ENCODE measurements around the gene TMEM168.

TMEM168 gene

DNA sequence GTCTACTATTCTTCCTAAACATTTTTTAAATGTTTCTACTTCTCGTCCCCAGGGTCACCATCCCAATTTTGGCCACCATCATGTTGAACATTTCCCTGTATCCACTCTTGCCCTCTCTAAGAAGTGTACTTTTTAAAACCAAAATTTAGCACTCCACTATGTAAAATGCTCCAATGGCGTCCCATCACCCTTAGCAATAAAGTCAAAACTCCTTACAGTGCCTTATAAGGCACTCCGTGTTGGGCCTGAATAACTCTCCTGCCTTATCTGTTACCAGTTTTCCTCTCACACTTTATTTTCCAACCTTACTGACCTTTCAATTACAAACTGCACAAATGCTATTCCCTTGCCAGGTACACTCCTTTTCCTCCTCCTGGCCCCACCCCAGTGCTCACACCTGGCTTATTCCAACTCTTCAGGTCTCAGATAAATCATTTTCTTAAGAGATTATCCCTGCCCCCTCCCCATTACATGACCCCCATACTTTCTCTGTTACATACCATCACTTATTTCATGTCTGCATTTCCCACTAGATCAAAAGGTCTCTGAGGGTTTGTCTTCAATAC lies 1.3 kb downstream of the TMEM168 start:
- peak overlapping the region; percentile 48 to 95 for H3K4me3 ChIP-seq (ENCODE audit: low read depth in 1 of 2, low read length in 2 of 2)
- peaks cover 6% of the 10 kb centered on the region for H3K79me2 ChIP-seq (ENCODE audit: insufficient read depth, low read length)
- H3K4me2 ChIP-seq (ENCODE audit: insufficient read depth, low read length) = peak overlapping the region; percentile 66
- H4K20me1 ChIP-seq (ENCODE audit: insufficient read depth, low read length) = no peaks in the 10 kb centered on the region
- H3K9me3 ChIP-seq (ENCODE audit: insufficient read depth, low read length, severe bottlenecking) = no peaks in the 10 kb centered on the region
- DNase-seq = no peak
- peaks cover 24% of the 10 kb centered on the region for H3K4me1 ChIP-seq (ENCODE audit: insufficient read depth, low read length)
- peak overlapping the region; percentile 74 for H3K9ac ChIP-seq (ENCODE audit: low read depth, low read length)
- H3K27me3 ChIP-seq (ENCODE audit: insufficient read depth, low read length, poor library complexity) = peaks cover 13% of the 10 kb centered on the region
- H3K27ac ChIP-seq (ENCODE audit: low read length) = no peak overlapping the region
- TF ChIP-seq EZH2 (IDR thresholded peaks at IDR 0.05; ENCODE audit: borderline replicate concordance, low read depth, low read length, severe bottlenecking) (no peak), CTCF (IDR thresholded peaks at IDR 0.05; ENCODE audit: borderline replicate concordance, extremely low read depth, low read length, poor library complexity, severe bottlenecking) (no peak)
- peaks cover 4% of the 10 kb centered on the region; the same call in 1 of the 2 replicates for H3K36me3 ChIP-seq (ENCODE audit: insufficient read depth, low read length)
- H2AFZ ChIP-seq (ENCODE audit: low read depth, low read length) = peak overlapping the region; percentile 100; the same call in 1 of the 2 replicates
- no peak for ATAC-seq (ENCODE audit: insufficient read depth, low read depth)

DNA sequence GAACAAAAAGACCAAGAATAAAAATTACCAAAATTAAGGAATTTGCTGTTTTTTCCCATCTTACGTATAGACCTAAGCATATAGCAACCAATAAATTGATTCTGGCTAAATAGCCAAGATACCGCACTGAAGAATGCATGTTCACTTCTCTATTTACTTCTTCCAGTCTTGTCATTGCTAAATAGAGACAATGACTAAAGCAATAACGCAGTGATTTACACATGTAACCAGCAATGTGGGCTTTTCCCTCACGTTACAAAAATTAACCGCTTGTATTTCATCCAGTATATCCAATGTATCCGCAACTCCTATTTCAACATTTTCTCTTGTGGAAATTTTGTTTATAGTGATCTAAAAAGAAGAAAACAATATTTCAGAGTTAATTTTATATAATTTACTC lies 5.6 kb downstream of the TMEM168 start:
- no peak overlapping the region for H3K27ac ChIP-seq (ENCODE audit: low read length)
- DNase-seq (no peak), ATAC-seq (ENCODE audit: insufficient read depth, low read depth) (no peak)
- no peaks in the 10 kb centered on the region for H3K9me3 ChIP-seq (ENCODE audit: insufficient read depth, low read length, severe bottlenecking)
- 0 out of 2 replicates have a peak, but pooled peaks cover 4% of the 10 kb centered on the region for H3K36me3 ChIP-seq (ENCODE audit: insufficient read depth, low read length)
- H3K4me3 ChIP-seq (ENCODE audit: low read depth in 1 of 2, low read length in 2 of 2) = no peak overlapping the region
- TF ChIP-seq CTCF (IDR thresholded peaks at IDR 0.05; ENCODE audit: borderline replicate concordance, extremely low read depth, low read length, poor library complexity, severe bottlenecking) (no peak), EZH2 (IDR thresholded peaks at IDR 0.05; ENCODE audit: borderline replicate concordance, low read depth, low read length, severe bottlenecking) (no peak)
- no peak overlapping the region for H3K4me2 ChIP-seq (ENCODE audit: insufficient read depth, low read length)
- no peak overlapping the region for H2AFZ ChIP-seq (ENCODE audit: low read depth, low read length)
- H3K9ac ChIP-seq (ENCODE audit: low read depth, low read length) = no peak overlapping the region
- peaks cover 6% of the 10 kb centered on the region for H3K79me2 ChIP-seq (ENCODE audit: insufficient read depth, low read length)
- no peaks in the 10 kb centered on the region for H4K20me1 ChIP-seq (ENCODE audit: insufficient read depth, low read length)
- H3K27me3 ChIP-seq (ENCODE audit: insufficient read depth, low read length, poor library complexity) = peaks cover 3% of the 10 kb centered on the region
- H3K4me1 ChIP-seq (ENCODE audit: insufficient read depth, low read length) = peaks cover 14% of the 10 kb centered on the region

DNA sequence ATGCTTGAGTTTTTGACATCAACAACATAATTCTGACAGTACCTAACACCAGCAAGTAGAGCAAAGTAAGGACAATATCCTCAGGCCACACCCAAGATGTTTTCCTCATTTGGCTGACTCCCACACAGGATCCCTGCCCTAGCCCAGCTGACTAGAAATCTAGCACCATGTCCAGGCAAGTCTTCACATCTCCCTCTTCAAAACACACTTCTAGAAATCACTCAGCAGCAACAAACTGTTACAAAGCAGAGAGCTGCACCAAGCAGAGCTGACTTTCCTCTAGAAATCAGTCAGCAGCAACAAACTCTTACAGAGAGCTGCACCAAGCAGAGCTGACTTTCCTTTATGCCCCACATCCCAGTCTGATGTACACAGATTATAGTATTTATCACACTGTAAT lies 7.7 kb downstream of the TMEM168 start:
- no peaks in the 10 kb centered on the region for H3K4me1 ChIP-seq (ENCODE audit: insufficient read depth, low read length)
- ATAC-seq (ENCODE audit: insufficient read depth, low read depth) (no peak), DNase-seq (no peak)
- H3K9ac ChIP-seq (ENCODE audit: low read depth, low read length) = no peak overlapping the region
- no peak overlapping the region for H2AFZ ChIP-seq (ENCODE audit: low read depth, low read length)
- H4K20me1 ChIP-seq (ENCODE audit: insufficient read depth, low read length) = no peaks in the 10 kb centered on the region
- no peak overlapping the region for H3K4me2 ChIP-seq (ENCODE audit: insufficient read depth, low read length)
- TF ChIP-seq CTCF (IDR thresholded peaks at IDR 0.05; ENCODE audit: borderline replicate concordance, extremely low read depth, low read length, poor library complexity, severe bottlenecking) (no peak), EZH2 (IDR thresholded peaks at IDR 0.05; ENCODE audit: borderline replicate concordance, low read depth, low read length, severe bottlenecking) (no peak)
- H3K36me3 ChIP-seq (ENCODE audit: insufficient read depth, low read length) = 0 out of 2 replicates have a peak, but pooled peaks cover 4% of the 10 kb centered on the region
- no peak overlapping the region for H3K27ac ChIP-seq (ENCODE audit: low read length)
- no peaks in the 10 kb centered on the region for H3K79me2 ChIP-seq (ENCODE audit: insufficient read depth, low read length)
- H3K9me3 ChIP-seq (ENCODE audit: insufficient read depth, low read length, severe bottlenecking) = no peaks in the 10 kb centered on the region
- H3K4me3 ChIP-seq (ENCODE audit: low read depth in 1 of 2, low read length in 2 of 2) = no peak overlapping the region
- no peaks in the 10 kb centered on the region for H3K27me3 ChIP-seq (ENCODE audit: insufficient read depth, low read length, poor library complexity)

All from DND-41 (cell line).